H1 (cell line): ENCODE results near the gene LCN12.

Experiments used
- BRCA1 ChIP-seq: IDR thresholded peaks from 2 replicates; pipeline ENCODE4 v1.6.1; 2012; ENCODE audit warnings: low read depth, low read length, improper control_type of control experiment
- CTCF ChIP-seq, 3 experiments: IDR thresholded peaks; 1 replicate in 2 of 3; 2 replicates in 1 of 3; pipeline versions ENCODE4 v1.5.1 to v1.6.1; 2011; ENCODE audit warnings: low read length in 3 of 3, mild to moderate bottlenecking in 3 of 3, inconsistent platforms in 2 of 3, low read depth in 1 of 3, moderate library complexity in 1 of 3; ENCODE audit not compliant: insufficient read depth in 1 of 3; ENCODE audit errors: control extremely low read depth in 1 of 3
- EZH2 ChIP-seq: fragments of 200-600 bp; sonication (generic); IDR thresholded peaks from 2 replicates; pipeline ENCODE4 v1.7.1; 2012; ENCODE audit warnings: low read depth, mild to moderate bottlenecking, moderate library complexity, low read length, inconsistent platforms; ENCODE audit not compliant: severe bottlenecking
- GABPA ChIP-seq: IDR thresholded peaks from 2 replicates; pipeline ENCODE4 v1.6.1; 2011; ENCODE audit warnings: mild to moderate bottlenecking, low read length, moderate library complexity, borderline replicate concordance; ENCODE audit not compliant: insufficient read depth
- JUN ChIP-seq: IDR thresholded peaks from 2 replicates; pipeline ENCODE4 v1.6.1; 2011; ENCODE audit warnings: low read depth, mild to moderate bottlenecking, improper control_type of control experiment, low read length
- JUND ChIP-seq: IDR thresholded peaks from 2 replicates; pipeline ENCODE4 v1.6.1; 2011; ENCODE audit warnings: mild to moderate bottlenecking, improper control_type of control experiment, low read length
- KDM5A ChIP-seq: fragments of 200-600 bp; IDR thresholded peaks from 2 replicates; pipeline ENCODE4 v1.7.1; 2012; ENCODE audit warnings: mild to moderate bottlenecking, low read length, inconsistent platforms, mixed read lengths
- MAX ChIP-seq: IDR thresholded peaks from 2 replicates; pipeline ENCODE4 v1.6.1; 2012; ENCODE audit warnings: inconsistent platforms
- NRF1 ChIP-seq: IDR thresholded peaks from 2 replicates; pipeline ENCODE4 v1.6.1; 2011; ENCODE audit warnings: mild to moderate bottlenecking, low read depth, low read length, improper control_type of control experiment
- POLR2A ChIP-seq, 2 experiments: IDR thresholded peaks; 1 replicate in 1 of 2; 2 replicates in 1 of 2; pipeline ENCODE4 v1.6.1; 2011; ENCODE audit warnings: low read depth in 2 of 2, low read length in 2 of 2, mild to moderate bottlenecking in 2 of 2; ENCODE audit errors: control extremely low read depth in 1 of 2
- POLR2AphosphoS5 ChIP-seq: IDR thresholded peaks from 2 replicates; pipeline ENCODE4 v1.6.1; 2011; ENCODE audit warnings: low read depth, low read length
- SRF ChIP-seq: IDR thresholded peaks from 2 replicates; pipeline ENCODE4 v1.6.1; 2011; ENCODE audit warnings: mild to moderate bottlenecking, low read depth, low read length, moderate library complexity
- TBP ChIP-seq: IDR thresholded peaks from 2 replicates; pipeline ENCODE4 v1.6.1; 2011; ENCODE audit warnings: low read depth, low read length, improper control_type of control experiment

- no peak for TF ChIP-seq EZH2
- no peak for TF ChIP-seq JUN
- TF ChIP-seq CTCF (IDR thresholded peaks at IDR 0.05; ENCODE audit: control extremely low read depth in 1 of 3, insufficient read depth in 1 of 3, low read depth in 1 of 3, low read length in 3 of 3): no peak
- no peak for TF ChIP-seq POLR2A (IDR thresholded peaks at IDR 0.05; ENCODE audit: control extremely low read depth in 1 of 2, low read depth in 2 of 2, low read length in 2 of 2)
- no peak for TF ChIP-seq TBP
- no peak for TF ChIP-seq BRCA1
- no peak for TF ChIP-seq KDM5A
- TF ChIP-seq JUND: no peak
- no peak for TF ChIP-seq MAX
- no peak for TF ChIP-seq NRF1
- no peak for TF ChIP-seq SRF
- TF ChIP-seq GABPA: no peak
- TF ChIP-seq POLR2AphosphoS5: no peak
Observed at GRCh38 chr9:136937186-136938001, 14.7 kb upstream of the LCN12 start.
